Measurements from ENCODE around the gene CD244. TPM values are rescaled to one million over a fixed set of nuclear protein-coding genes. Genes with fewer than 3 reads are reported as not detected.

The CD244 gene
- total RNA-seq, 1 donor from 2014 or later, result not detected

GRCh38 chr1:160837558-160838205 lies 25.0 kb downstream of the CD244 start:
- Histone ChIP-seq H3K4me3 (ENCODE audit: low read depth, low read length) (no peak overlapping the region), H3K27me3 (ENCODE audit: control insufficient read depth, insufficient read depth, low read length) (no peaks in the 10 kb centered on the region), H3K36me3 (ENCODE audit: control insufficient read depth, insufficient read depth, low read length) (no peaks in the 10 kb centered on the region)
- DNase-seq (ENCODE audit: low read depth), result peak; percentile 25
- TF ChIP-seq CTCF (IDR thresholded peaks at IDR 0.05; ENCODE audit: insufficient read depth, low read length, poor library complexity, severe bottlenecking), result no peak

- no peaks in the 10 kb centered on the region for H3K27me3 ChIP-seq (ENCODE audit: control insufficient read depth, insufficient read depth, low read length)
- DNase-seq (ENCODE audit: low read depth), result no peak
- TF ChIP-seq CTCF (IDR thresholded peaks at IDR 0.05; ENCODE audit: insufficient read depth, low read length, poor library complexity, severe bottlenecking), result no peak
Observed at GRCh38 chr1:160836981-160837557, 25.6 kb downstream of the CD244 start.

GRCh38 chr1:160836561-160836960 lies 26.1 kb downstream of the CD244 start:
- Histone ChIP-seq H3K36me3 (ENCODE audit: control insufficient read depth, insufficient read depth, low read length) (no peaks in the 10 kb centered on the region), H3K27me3 (ENCODE audit: control insufficient read depth, insufficient read depth, low read length) (no peaks in the 10 kb centered on the region), H3K4me3 (ENCODE audit: low read depth, low read length) (no peak overlapping the region)
- TF ChIP-seq CTCF (IDR thresholded peaks at IDR 0.05; ENCODE audit: insufficient read depth, low read length, poor library complexity, severe bottlenecking), result no peak
- no peak for DNase-seq (ENCODE audit: low read depth)

More at GRCh38 chr1:160836981-160837557, 25.6 kb downstream of the CD244 start:
- H3K36me3 ChIP-seq (ENCODE audit: control insufficient read depth, insufficient read depth, low read length), result no peaks in the 10 kb centered on the region
- H3K4me3 ChIP-seq (ENCODE audit: low read depth, low read length), result no peak overlapping the region

DNA sequence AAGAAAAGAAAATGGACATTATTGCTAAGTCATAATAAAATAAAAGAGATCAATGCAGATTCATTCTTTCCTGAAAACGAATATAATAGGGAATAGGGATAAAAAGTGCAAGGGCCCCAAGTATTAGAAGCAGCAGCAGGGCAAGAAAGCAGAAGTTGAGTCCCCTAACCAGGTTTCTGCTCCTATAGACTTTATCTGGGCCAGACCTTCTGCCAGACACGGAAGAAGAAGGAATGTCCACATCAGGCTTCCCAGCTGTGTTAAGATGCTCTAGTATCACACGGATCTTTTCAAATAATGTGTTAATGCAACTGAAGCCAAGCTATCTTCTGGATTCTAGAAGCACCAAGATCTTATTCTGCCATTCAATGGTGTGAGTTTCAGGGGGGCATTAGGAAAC lies 26.9 kb downstream of the CD244 start:
- no peaks in the 10 kb centered on the region for H3K27me3 ChIP-seq (ENCODE audit: control insufficient read depth, insufficient read depth, low read length)
- no peaks in the 10 kb centered on the region for H3K36me3 ChIP-seq (ENCODE audit: control insufficient read depth, insufficient read depth, low read length)
- DNase-seq (ENCODE audit: low read depth), result no peak
- H3K4me3 ChIP-seq (ENCODE audit: low read depth, low read length), result no peak overlapping the region
- TF ChIP-seq CTCF (IDR thresholded peaks at IDR 0.05; ENCODE audit: insufficient read depth, low read length, poor library complexity, severe bottlenecking), result no peak

DNA sequence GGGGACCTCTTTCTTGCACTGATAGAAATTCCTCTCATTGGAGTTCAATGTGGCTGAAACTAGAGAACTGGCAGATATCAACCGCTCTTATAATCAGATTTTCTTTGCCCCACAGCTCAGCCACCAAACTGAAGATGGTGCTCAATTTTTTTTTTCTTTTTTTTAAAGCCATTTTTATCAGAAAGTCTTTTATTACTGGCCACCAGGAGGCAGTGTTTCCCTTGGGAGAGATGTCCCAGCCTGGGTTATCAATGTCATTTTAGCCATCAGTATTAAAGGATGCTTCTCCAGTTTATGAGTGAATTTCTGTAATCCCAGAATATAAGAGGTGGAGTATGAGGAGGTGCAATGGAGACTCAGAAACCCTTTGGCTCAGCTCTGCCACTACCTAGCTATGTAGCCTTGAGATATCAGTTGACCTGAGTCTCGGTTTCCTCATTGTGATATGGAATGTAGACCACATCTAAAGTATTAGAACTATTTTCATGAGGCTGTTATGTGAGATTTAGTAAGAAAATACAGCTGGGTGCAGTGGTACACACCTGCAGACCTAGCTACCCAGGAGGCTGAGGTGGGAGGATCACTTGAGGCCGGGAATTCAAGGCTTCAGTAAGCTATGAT lies 27.6 kb downstream of the CD244 start:
- no peak for DNase-seq (ENCODE audit: low read depth)
- Histone ChIP-seq H3K27me3 (ENCODE audit: control insufficient read depth, insufficient read depth, low read length) (no peaks in the 10 kb centered on the region), H3K36me3 (ENCODE audit: control insufficient read depth, insufficient read depth, low read length) (no peaks in the 10 kb centered on the region), H3K4me3 (ENCODE audit: low read depth, low read length) (no peak overlapping the region)
- peak; percentile 63 for TF ChIP-seq CTCF (IDR thresholded peaks at IDR 0.05; ENCODE audit: insufficient read depth, low read length, poor library complexity, severe bottlenecking)
